ENCODE measurements around the gene KIF17. TPM values are rescaled to one million over a fixed set of nuclear protein-coding genes. Genes with fewer than 3 reads are reported as not detected.

Gene KIF17
- total RNA-seq, 1 donor = 2.2 TPM

GRCh38 chr1:20703124-20703756 lies 14.6 kb downstream of the KIF17 start:
- DNase-seq (ENCODE audit: low read depth) = no peak
- TF ChIP-seq CTCF (IDR thresholded peaks at IDR 0.05; ENCODE audit: insufficient read depth, low read depth, low read length) = no peak
- no peak overlapping the region for H3K4me3 ChIP-seq (ENCODE audit: low read depth, low read length)

- no peak overlapping the region for H3K4me3 ChIP-seq (ENCODE audit: low read depth, low read length)
- peak; percentile 64 for TF ChIP-seq CTCF (IDR thresholded peaks at IDR 0.05; ENCODE audit: insufficient read depth, low read depth, low read length)
- DNase-seq (ENCODE audit: low read depth) = peak; percentile 34
Observed at GRCh38 chr1:20702416-20702815, 15.4 kb downstream of the KIF17 start.

GRCh38 chr1:20701847-20702246 lies 16.0 kb downstream of the KIF17 start:
- DNase-seq (ENCODE audit: low read depth) = no peak
- no peak for TF ChIP-seq CTCF (IDR thresholded peaks at IDR 0.05; ENCODE audit: insufficient read depth, low read depth, low read length)
- H3K4me3 ChIP-seq (ENCODE audit: low read depth, low read length) = no peak overlapping the region

- TF ChIP-seq CTCF (IDR thresholded peaks at IDR 0.05; ENCODE audit: insufficient read depth, low read depth, low read length) = no peak
- no peak for DNase-seq (ENCODE audit: low read depth)
- no peak overlapping the region for H3K4me3 ChIP-seq (ENCODE audit: low read depth, low read length)
Observed at GRCh38 chr1:20701446-20701845, 16.4 kb downstream of the KIF17 start.

- no peak for DNase-seq (ENCODE audit: low read depth)
- no peak for TF ChIP-seq CTCF (IDR thresholded peaks at IDR 0.05; ENCODE audit: insufficient read depth, low read depth, low read length)
- no peak overlapping the region for H3K4me3 ChIP-seq (ENCODE audit: low read depth, low read length)
Observed at GRCh38 chr1:20700636-20701215, 17.1 kb downstream of the KIF17 start.

GRCh38 chr1:20699558-20699957 lies 18.2 kb downstream of the KIF17 start:
- no peak overlapping the region for H3K4me3 ChIP-seq (ENCODE audit: low read depth, low read length)
- no peak for TF ChIP-seq CTCF (IDR thresholded peaks at IDR 0.05; ENCODE audit: insufficient read depth, low read depth, low read length)
- no peak for DNase-seq (ENCODE audit: low read depth)
